ENCODE measurements around the gene HTR3C. TPM values are rescaled to one million over a fixed set of nuclear protein-coding genes. Genes with fewer than 3 reads are reported as not detected.
"Not testable (repeated sequence)": the region's sequence is repeated elsewhere in the genome, so short reads cannot be mapped to it uniquely, and the experiment has no call there.

Gene HTR3C
- total RNA-seq, 4 donors from 2014 or later: 0.48 TPM; not detected in 3

DNA sequence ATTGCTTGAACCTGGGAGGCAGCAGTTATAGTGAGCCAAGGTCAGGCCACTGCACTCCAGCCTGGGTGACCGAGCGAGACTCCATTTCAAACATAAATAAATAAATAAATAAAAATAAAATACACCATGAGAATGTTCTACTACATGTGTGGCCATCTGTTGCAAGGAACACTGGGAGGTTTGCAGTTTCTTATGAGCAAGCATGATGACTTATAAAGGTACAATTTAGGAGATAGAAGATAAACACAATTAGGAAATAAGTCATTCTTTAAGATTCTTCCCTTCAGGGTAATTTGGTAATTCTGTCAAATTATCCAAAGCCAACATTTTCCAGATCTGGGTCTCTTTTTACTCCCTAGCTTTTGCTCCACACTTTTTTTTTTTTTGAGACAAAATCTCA, 13.4 kb downstream of the HTR3C start:
- DNase-seq: no peak
- Histone ChIP-seq H3K27ac (no peak overlapping the region), H3K4me1 (no peaks in the 10 kb centered on the region), H3K9me3 (no peaks in the 10 kb centered on the region), H3K36me3 (no peaks in the 10 kb centered on the region), H3K27me3 (peaks cover 5% of the 10 kb centered on the region), H3K4me3 (no peak overlapping the region)
- intact Hi-C loops (cut with DNase I; ENCODE audit: low total_unique reads): no loop called here
- 84% methylated on average over 2 of the region's 2 CpGs; no CpG with 5 or more reads in 1 of the 2 donors for WGBS, 2 donors (ENCODE audit: low coverage in 1 of 2)
- TF ChIP-seq POLR2A (IDR thresholded peaks at IDR 0.05) (no peak), EP300 (IDR thresholded peaks at IDR 0.05; ENCODE audit: low read depth) (no peak), POLR2AphosphoS5 (IDR thresholded peaks at IDR 0.05) (no peak)
- TF ChIP-seq, protein P1, sequence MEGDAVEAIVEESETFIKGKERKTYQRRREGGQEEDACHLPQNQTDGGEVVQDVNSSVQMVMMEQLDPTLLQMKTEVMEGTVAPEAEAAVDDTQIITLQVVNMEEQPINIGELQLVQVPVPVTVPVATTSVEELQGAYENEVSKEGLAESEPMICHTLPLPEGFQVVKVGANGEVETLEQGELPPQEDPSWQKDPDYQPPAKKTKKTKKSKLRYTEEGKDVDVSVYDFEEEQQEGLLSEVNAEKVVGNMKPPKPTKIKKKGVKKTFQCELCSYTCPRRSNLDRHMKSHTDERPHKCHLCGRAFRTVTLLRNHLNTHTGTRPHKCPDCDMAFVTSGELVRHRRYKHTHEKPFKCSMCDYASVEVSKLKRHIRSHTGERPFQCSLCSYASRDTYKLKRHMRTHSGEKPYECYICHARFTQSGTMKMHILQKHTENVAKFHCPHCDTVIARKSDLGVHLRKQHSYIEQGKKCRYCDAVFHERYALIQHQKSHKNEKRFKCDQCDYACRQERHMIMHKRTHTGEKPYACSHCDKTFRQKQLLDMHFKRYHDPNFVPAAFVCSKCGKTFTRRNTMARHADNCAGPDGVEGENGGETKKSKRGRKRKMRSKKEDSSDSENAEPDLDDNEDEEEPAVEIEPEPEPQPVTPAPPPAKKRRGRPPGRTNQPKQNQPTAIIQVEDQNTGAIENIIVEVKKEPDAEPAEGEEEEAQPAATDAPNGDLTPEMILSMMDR (IDR thresholded peaks at IDR 0.05): no peak
- in situ Hi-C loops (cut with MboI; ENCODE audit: low pct_ligation_motif_present in 1 of 4, low pct_unique_long_range_greater_than_20kb in 1 of 4, low sequenced_read_pairs in 3 of 4): no loop called here

DNA sequence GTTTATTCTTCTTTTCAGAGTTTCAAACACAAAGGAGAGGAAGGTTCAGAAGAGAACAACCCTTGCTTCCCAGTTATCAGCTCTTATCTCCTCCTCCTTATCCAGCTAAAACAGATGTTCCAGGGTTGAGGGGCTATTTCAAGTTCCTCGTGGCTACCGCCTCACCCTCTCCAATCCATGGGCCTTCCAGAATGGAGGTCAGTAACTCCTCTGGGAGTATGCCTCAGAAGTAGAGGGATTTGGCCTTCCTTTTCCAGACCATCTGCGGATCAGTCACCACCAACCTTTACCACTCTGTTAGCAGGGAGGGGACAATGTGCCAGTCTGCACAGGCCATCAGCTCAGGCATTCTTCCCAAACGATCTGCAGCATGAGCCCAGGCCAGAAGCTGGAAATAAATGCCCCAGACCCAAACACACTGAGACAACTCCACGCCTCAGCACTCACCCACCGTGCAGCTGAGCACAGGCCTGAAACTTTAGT, 14.8 kb downstream of the HTR3C start:
- Histone ChIP-seq H3K27ac (no peak overlapping the region), H3K27me3 (peaks cover 5% of the 10 kb centered on the region), H3K9me3 (no peaks in the 10 kb centered on the region), H3K36me3 (no peaks in the 10 kb centered on the region), H3K4me3 (no peak overlapping the region), H3K4me1 (no peaks in the 10 kb centered on the region)
- intact Hi-C loops (cut with DNase I; ENCODE audit: low total_unique reads): no loop called here
- 60 to 76% methylated on average over 2 to 6 of the region's 6 CpGs for WGBS, 2 donors (ENCODE audit: low coverage in 1 of 2)
- in situ Hi-C loops (cut with MboI; ENCODE audit: low pct_ligation_motif_present in 1 of 4, low pct_unique_long_range_greater_than_20kb in 1 of 4, low sequenced_read_pairs in 3 of 4): no loop called here
- TF ChIP-seq POLR2AphosphoS5 (IDR thresholded peaks at IDR 0.05) (no peak), POLR2A (IDR thresholded peaks at IDR 0.05) (no peak), EP300 (IDR thresholded peaks at IDR 0.05; ENCODE audit: low read depth) (no peak)
- TF ChIP-seq, protein P1 (IDR thresholded peaks at IDR 0.05): no peak
- DNase-seq: no peak

DNA sequence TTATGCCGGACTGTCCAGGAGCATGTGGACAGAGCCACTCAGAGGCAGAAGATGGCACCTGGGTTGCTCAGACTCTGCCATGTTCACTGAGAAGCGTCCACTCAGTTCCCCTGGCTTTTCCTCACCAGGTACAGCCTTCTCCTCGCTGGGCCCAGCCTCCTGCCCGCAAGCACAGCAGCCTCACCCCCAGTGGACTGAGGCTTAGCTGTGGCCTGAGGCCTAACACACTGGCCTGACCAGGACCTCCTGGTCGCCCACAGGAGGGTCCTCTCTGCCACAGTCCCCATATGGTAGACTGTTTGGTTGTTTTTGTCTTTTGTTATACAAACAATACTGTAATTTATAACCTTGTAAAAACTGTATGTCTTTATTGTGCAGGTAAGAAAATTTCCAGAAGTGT, 15.5 kb downstream of the HTR3C start:
- Histone ChIP-seq H3K9me3 (no peaks in the 10 kb centered on the region), H3K4me3 (no peak overlapping the region), H3K4me1 (no peaks in the 10 kb centered on the region), H3K27me3 (peaks cover 5% of the 10 kb centered on the region), H3K36me3 (no peaks in the 10 kb centered on the region), H3K27ac (no peak overlapping the region)
- intact Hi-C loops (cut with DNase I; ENCODE audit: low total_unique reads): no loop called here
- in situ Hi-C loops (cut with MboI; ENCODE audit: low pct_ligation_motif_present in 1 of 4, low pct_unique_long_range_greater_than_20kb in 1 of 4, low sequenced_read_pairs in 3 of 4): no loop called here
- 82 to 90% methylated on average over 2 to 5 of the region's 5 CpGs for WGBS, 2 donors (ENCODE audit: low coverage in 1 of 2)
- TF ChIP-seq POLR2AphosphoS5 (IDR thresholded peaks at IDR 0.05): no peak
- TF ChIP-seq, protein P1 (IDR thresholded peaks at IDR 0.05): no peak
- TF ChIP-seq EP300 (IDR thresholded peaks at IDR 0.05; ENCODE audit: low read depth): no peak
- TF ChIP-seq POLR2A (IDR thresholded peaks at IDR 0.05): no peak
- no peak for DNase-seq

DNA sequence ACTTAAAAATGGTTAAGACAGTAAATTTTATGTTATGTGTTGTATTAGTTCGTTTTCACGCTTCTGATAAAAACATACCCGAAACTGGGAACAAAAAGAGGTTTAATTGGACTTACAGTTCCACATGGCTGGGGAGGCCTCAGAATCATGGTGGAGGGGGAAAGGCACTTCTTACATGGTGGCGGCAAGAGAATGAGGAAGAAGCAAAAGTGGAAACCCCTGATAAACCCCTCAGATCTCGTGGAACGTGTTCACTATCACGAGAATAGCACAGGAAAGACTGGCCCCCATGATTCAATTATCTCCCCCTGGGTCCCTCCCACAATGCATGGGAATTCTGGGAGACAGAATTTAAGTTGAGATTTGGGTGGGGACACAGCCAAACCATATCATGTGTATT, 18.3 kb downstream of the HTR3C start:
- H3K9me3 ChIP-seq; intact Hi-C loops (cut with DNase I; ENCODE audit: low total_unique reads); H3K4me3 ChIP-seq; H3K4me1 ChIP-seq; DNase-seq; H3K27ac ChIP-seq; in situ Hi-C loops (cut with MboI; ENCODE audit: low pct_ligation_motif_present in 1 of 4, low pct_unique_long_range_greater_than_20kb in 1 of 4, low sequenced_read_pairs in 3 of 4); H3K27me3 ChIP-seq; H3K36me3 ChIP-seq: not testable (repeated sequence)
- WGBS, 2 donors (ENCODE audit: low coverage in 1 of 2): 91% methylated on average over 7 of the region's 7 CpGs; no CpG with 5 or more reads in 1 of the 2 donors

DNA sequence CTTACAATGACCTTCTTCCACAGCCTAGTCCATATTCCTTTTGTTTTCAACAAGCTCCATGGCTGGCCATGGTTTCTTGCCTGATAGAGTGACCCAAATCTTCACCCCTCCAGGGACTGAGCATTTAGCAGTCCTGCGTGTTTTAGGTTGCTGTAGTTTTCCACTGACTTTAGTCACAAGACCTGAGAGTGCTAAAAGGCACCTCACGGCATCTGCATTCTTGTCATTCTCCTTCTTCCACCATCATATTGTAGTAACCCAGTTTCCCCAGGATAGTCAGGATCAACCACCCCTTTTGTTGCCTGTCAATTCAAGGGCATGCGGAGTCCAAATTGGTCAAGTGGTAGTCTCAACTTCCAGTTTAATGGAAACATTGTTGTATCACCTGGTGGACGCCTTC, 20.8 kb downstream of the HTR3C start:
- Histone ChIP-seq H3K4me1 (no peaks in the 10 kb centered on the region), H3K4me3 (no peak overlapping the region), H3K27ac (no peak overlapping the region), H3K36me3 (no peaks in the 10 kb centered on the region), H3K27me3 (no peaks in the 10 kb centered on the region), H3K9me3 (no peaks in the 10 kb centered on the region)
- intact Hi-C loops (cut with DNase I; ENCODE audit: low total_unique reads): no loop called here
- no peak for DNase-seq
- TF ChIP-seq EP300 (IDR thresholded peaks at IDR 0.05; ENCODE audit: low read depth) (no peak), POLR2AphosphoS5 (IDR thresholded peaks at IDR 0.05) (no peak), POLR2A (IDR thresholded peaks at IDR 0.05) (no peak)
- TF ChIP-seq, protein P1 (IDR thresholded peaks at IDR 0.05): no peak
- in situ Hi-C loops (cut with MboI; ENCODE audit: low pct_ligation_motif_present in 1 of 4, low pct_unique_long_range_greater_than_20kb in 1 of 4, low sequenced_read_pairs in 3 of 4): no loop called here
- WGBS, 2 donors (ENCODE audit: low coverage in 1 of 2): 82 to 85% methylated on average over 3 to 4 of the region's 4 CpGs

Data from transverse colon (tissue), 4 donors.